Activated naive CD8-positive, alpha-beta T cell (primary cell): ENCODE data around the gene SAG.

Experiments used
- H3K27ac Mint-ChIP-seq: one replicate; pipeline ENCODE4 v1.8.0; 2021; ENCODE audit warnings: mixed read lengths
- H3K27me3 Mint-ChIP-seq: one replicate; pipeline ENCODE4 v1.8.0; 2021; ENCODE audit warnings: mixed read lengths
- H3K36me3 Mint-ChIP-seq: one replicate; pipeline ENCODE4 v1.8.0; 2021; ENCODE audit warnings: mixed read lengths
- H3K4me1 Mint-ChIP-seq: one replicate; pipeline ENCODE4 v1.8.0; 2021; ENCODE audit warnings: low read depth, mixed read lengths
- H3K4me3 Mint-ChIP-seq: one replicate; pipeline ENCODE4 v1.8.0; 2021; ENCODE audit warnings: mild to moderate bottlenecking, mixed read lengths
- H3K9me3 Mint-ChIP-seq: one replicate; pipeline ENCODE4 v1.8.0; 2021; ENCODE audit warnings: low read depth, mixed read lengths

Gene SAG

GRCh38 chr2:233381638-233381995 lies 74.0 kb downstream of the SAG start:
- H3K4me3 Mint-ChIP-seq, result peak overlapping the region; percentile 17

GRCh38 chr2:233384015-233384414 lies 76.4 kb downstream of the SAG start:
- H3K36me3 Mint-ChIP-seq, result peaks cover 5% of the 10 kb centered on the region
- H3K4me3 Mint-ChIP-seq, result peak overlapping the region; percentile 85
- H3K27me3 Mint-ChIP-seq, result no peaks in the 10 kb centered on the region
- H3K27ac Mint-ChIP-seq, result peak overlapping the region; percentile 99
- no peaks in the 10 kb centered on the region for H3K9me3 Mint-ChIP-seq
- H3K4me1 Mint-ChIP-seq, result peaks cover 92% of the 10 kb centered on the region

More at GRCh38 chr2:233381638-233381995, 74.0 kb downstream of the SAG start:
- H3K9me3 Mint-ChIP-seq, result no peaks in the 10 kb centered on the region
- H3K27ac Mint-ChIP-seq, result peak overlapping the region; percentile 80
- H3K27me3 Mint-ChIP-seq, result no peaks in the 10 kb centered on the region
- H3K36me3 Mint-ChIP-seq, result peaks cover 9% of the 10 kb centered on the region
- peaks cover 79% of the 10 kb centered on the region for H3K4me1 Mint-ChIP-seq

- H3K4me1 Mint-ChIP-seq, result peaks cover 93% of the 10 kb centered on the region
- H3K9me3 Mint-ChIP-seq, result no peaks in the 10 kb centered on the region
- peaks cover 5% of the 10 kb centered on the region for H3K36me3 Mint-ChIP-seq
- peak overlapping the region; percentile 85 for H3K4me3 Mint-ChIP-seq
- no peaks in the 10 kb centered on the region for H3K27me3 Mint-ChIP-seq
- H3K27ac Mint-ChIP-seq, result peak overlapping the region; percentile 99
Measured at GRCh38 chr2:233384811-233385488, 77.3 kb downstream of the SAG start.

GRCh38 chr2:233385489-233386044 lies 78.0 kb downstream of the SAG start:
- H3K9me3 Mint-ChIP-seq, result no peaks in the 10 kb centered on the region
- H3K27ac Mint-ChIP-seq, result peak overlapping the region; percentile 99
- no peaks in the 10 kb centered on the region for H3K27me3 Mint-ChIP-seq
- peaks cover 5% of the 10 kb centered on the region for H3K36me3 Mint-ChIP-seq
- H3K4me1 Mint-ChIP-seq, result peaks cover 92% of the 10 kb centered on the region
- H3K4me3 Mint-ChIP-seq, result peak overlapping the region; percentile 85

GRCh38 chr2:233386382-233387041 lies 78.9 kb downstream of the SAG start:
- Mint-ChIP-seq H3K36me3 (peaks cover 5% of the 10 kb centered on the region), H3K27ac (peak overlapping the region; percentile 99), H3K9me3 (no peaks in the 10 kb centered on the region), H3K4me1 (peaks cover 85% of the 10 kb centered on the region), H3K4me3 (peak overlapping the region; percentile 85), H3K27me3 (no peaks in the 10 kb centered on the region)

- peaks cover 83% of the 10 kb centered on the region for H3K4me1 Mint-ChIP-seq
- H3K27ac Mint-ChIP-seq, result peak overlapping the region; percentile 86
- no peaks in the 10 kb centered on the region for H3K9me3 Mint-ChIP-seq
- H3K27me3 Mint-ChIP-seq, result no peaks in the 10 kb centered on the region
- H3K4me3 Mint-ChIP-seq, result peak overlapping the region; percentile 85
- peaks cover 7% of the 10 kb centered on the region for H3K36me3 Mint-ChIP-seq
Measured at GRCh38 chr2:233387225-233387624, 79.6 kb downstream of the SAG start.

GRCh38 chr2:233387667-233388528 lies 80.3 kb downstream of the SAG start:
- H3K27me3 Mint-ChIP-seq, result no peaks in the 10 kb centered on the region
- H3K4me1 Mint-ChIP-seq, result peaks cover 76% of the 10 kb centered on the region
- no peaks in the 10 kb centered on the region for H3K9me3 Mint-ChIP-seq
- peak overlapping the region; percentile 86 for H3K27ac Mint-ChIP-seq
- H3K36me3 Mint-ChIP-seq, result peaks cover 2% of the 10 kb centered on the region
- no peak overlapping the region for H3K4me3 Mint-ChIP-seq

- Mint-ChIP-seq H3K4me1 (peaks cover 59% of the 10 kb centered on the region), H3K9me3 (no peaks in the 10 kb centered on the region), H3K4me3 (no peak overlapping the region), H3K27me3 (no peaks in the 10 kb centered on the region), H3K36me3 (peaks cover 2% of the 10 kb centered on the region), H3K27ac (peak overlapping the region; percentile 61)
Measured at GRCh38 chr2:233389601-233390125, 82.0 kb downstream of the SAG start.

- no peak overlapping the region for H3K4me3 Mint-ChIP-seq
- peaks cover 51% of the 10 kb centered on the region for H3K4me1 Mint-ChIP-seq
- no peaks in the 10 kb centered on the region for H3K9me3 Mint-ChIP-seq
- peaks cover 5% of the 10 kb centered on the region for H3K36me3 Mint-ChIP-seq
- H3K27me3 Mint-ChIP-seq, result no peaks in the 10 kb centered on the region
- H3K27ac Mint-ChIP-seq, result no peak overlapping the region
Measured at GRCh38 chr2:233395687-233396086, 88.1 kb downstream of the SAG start.
